Small intestine (tissue), 7 donors: ENCODE data around the gene PPP4R3B. TPM values are rescaled to one million over a fixed set of nuclear protein-coding genes. Genes with fewer than 3 reads are reported as not detected.
"Not testable (repeated sequence)": the region's sequence is repeated elsewhere in the genome, so short reads cannot be mapped to it uniquely, and the experiment has no call there.

Experiments
- DNase-seq, 2 donors: peaks; one replicate each; pipeline versions ENCODE4 v3.0.0 to v3.0.0-alpha.2; 2013
- FAIRE-seq: peaks from 2 replicates; lab custom pipeline; 2012; peaks lifted over from hg19 to GRCh38; lab: Jason Lieb, UNC
- H3K27ac ChIP-seq, 3 donors: one replicate each; pipeline ENCODE4 v1.5.1; 2013; ENCODE audit warnings: low read length in 2 of 3, mild to moderate bottlenecking in 2 of 3, control low read depth in 1 of 3, inconsistent platforms in 1 of 3, low read depth in 1 of 3, moderate library complexity in 1 of 3
- H3K27me3 ChIP-seq, 3 donors: one replicate each; pipeline ENCODE4 v1.6.1; 2013; ENCODE audit warnings: low read length in 3 of 3, inconsistent platforms in 1 of 3; ENCODE audit not compliant: control insufficient read depth in 3 of 3, insufficient read depth in 3 of 3
- H3K36me3 ChIP-seq, 3 donors: one replicate each; pipeline ENCODE4 v1.6.1; 2013; ENCODE audit warnings: low read length in 3 of 3, inconsistent platforms in 1 of 3, low read depth in 1 of 3, mild to moderate bottlenecking in 1 of 3, moderate library complexity in 1 of 3; ENCODE audit not compliant: control insufficient read depth in 3 of 3, insufficient read depth in 2 of 3
- H3K4me1 ChIP-seq, 3 donors: one replicate each; pipeline ENCODE4 v1.6.1; 2013; ENCODE audit warnings: low read length in 2 of 3, inconsistent platforms in 1 of 3, low read depth in 1 of 3, mild to moderate bottlenecking in 1 of 3, moderate library complexity in 1 of 3; ENCODE audit not compliant: control insufficient read depth in 3 of 3, insufficient read depth in 2 of 3
- H3K4me3 ChIP-seq, 3 donors: one replicate each; pipeline ENCODE4 v1.5.1; 2013; ENCODE audit warnings: low read length in 3 of 3, control low read depth in 1 of 3, inconsistent platforms in 1 of 3, low read depth in 1 of 3, mild to moderate bottlenecking in 1 of 3, moderate library complexity in 1 of 3
- H3K9me3 ChIP-seq, 2 donors: one replicate each; pipeline ENCODE4 v1.6.1; 2013; ENCODE audit warnings: low read depth in 1 of 2, low read length in 1 of 2; ENCODE audit not compliant: control insufficient read depth in 2 of 2, insufficient read depth in 1 of 2
- whole genome bisulfite sequencing, 3 donors: extraction: QIAGEN DNeasy Blood & Tissue Kit; methylation state at CpG; one replicate each; pipeline ENCODE4 v1.1.7; 2013; 5-methylcytosine and 5-hydroxymethylcytosine counted together
- polyA plus RNA-seq, 4 donors: library from polyadenylated mRNA; stranded (reverse) in 3 of 4; unstranded in 1 of 4; fragments of 200-250 nt in 3 of 4; fragments of 120-200 nt in 1 of 4; gene quantifications; one replicate each; pipeline versions ENCODE4 v1.2.1 to v1.2.3, GENCODE V29; 2013
- donor health status: healthy with polysubstance abuse.
- donor health status: control.
- donor health status: control.
- donor health status: Bipolar disorder and iron deficiency.
- donor health status: healthy.

The PPP4R3B gene
- polyA plus RNA-seq, 4 donors = 28.6 to 83.8 (median 37.3) TPM

DNA sequence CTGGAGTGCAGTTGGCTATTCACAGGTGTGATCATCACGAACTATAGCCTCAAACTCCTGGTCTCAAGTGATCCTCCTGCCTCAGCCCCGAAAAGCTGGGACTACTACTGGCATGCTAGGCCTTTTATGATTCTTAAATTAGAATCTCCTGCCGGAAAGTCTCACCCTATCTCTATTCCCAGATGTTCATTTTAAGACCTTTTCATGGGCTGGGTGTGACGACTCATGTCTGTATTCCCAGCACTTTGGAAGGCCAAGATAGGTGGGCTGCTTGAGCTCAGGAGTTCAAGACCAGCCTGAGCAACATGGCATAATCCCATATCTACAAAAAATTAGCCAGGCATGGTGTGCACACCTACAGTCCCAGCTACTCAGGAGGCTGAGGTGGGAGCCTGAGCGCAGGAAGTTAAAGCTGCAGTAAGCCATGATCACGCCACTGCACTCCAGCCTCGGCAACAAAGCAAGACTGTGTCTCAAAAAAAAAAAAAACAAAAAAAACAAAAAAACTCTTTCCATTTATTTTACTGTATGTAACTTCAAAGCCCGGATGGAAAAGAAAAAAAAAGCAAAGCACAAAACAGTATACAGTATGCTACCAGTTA, 8.1 kb downstream of the PPP4R3B start:
- FAIRE-seq (no peak), DNase-seq (no peak)
- 21 to 62% (median 43%) methylated on average over 8 of the region's 8 CpGs for WGBS, 3 donors
- H3K27me3 ChIP-seq = no peaks in the 10 kb centered on the region
- H3K4me3 ChIP-seq = no peak overlapping the region
- H3K27ac ChIP-seq = peak overlapping the region in 1 of 3 donors; percentile 80
- H3K4me1 ChIP-seq = peaks cover 3 to 23% (median 5%) of the 10 kb centered on the region in 3 donors
- H3K36me3 ChIP-seq = peaks cover 4 to 35% (median 8%) of the 10 kb centered on the region in 3 donors
- no peaks in the 10 kb centered on the region for H3K9me3 ChIP-seq

DNA sequence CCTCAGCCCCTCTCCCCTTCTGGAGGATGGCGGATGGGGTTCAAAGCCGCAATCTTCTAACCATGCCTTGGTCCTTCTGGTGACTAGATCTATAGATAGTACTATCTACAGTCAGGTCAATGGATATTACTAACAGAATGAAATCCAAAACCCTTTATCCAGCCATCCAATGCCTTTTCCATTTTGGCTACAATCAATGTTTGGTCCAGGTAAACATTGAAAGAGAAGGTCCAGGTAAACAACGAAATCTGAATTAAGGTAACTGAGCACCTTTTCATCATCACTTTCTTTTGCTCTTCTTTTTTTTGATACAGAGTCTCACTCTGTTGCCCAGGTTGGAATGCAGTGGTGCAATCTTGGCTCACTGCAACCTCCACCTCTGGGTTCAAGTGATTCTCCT, 9.7 kb downstream of the PPP4R3B start:
- Histone ChIP-seq H3K4me3 (no peak overlapping the region), H3K27me3 (no peaks in the 10 kb centered on the region), H3K9me3 (no peaks in the 10 kb centered on the region), H3K36me3 (peaks cover 2 to 36% (median 7%) of the 10 kb centered on the region in 3 donors), H3K4me1 (peaks cover 3 to 23% (median 5%) of the 10 kb centered on the region in 3 donors), H3K27ac (peak overlapping the region in 1 of 3 donors; percentile 4)
- WGBS, 3 donors = 94 to 97% (median 95%) methylated on average over 3 of the region's 3 CpGs
- FAIRE-seq (no peak), DNase-seq (no peak)

DNA sequence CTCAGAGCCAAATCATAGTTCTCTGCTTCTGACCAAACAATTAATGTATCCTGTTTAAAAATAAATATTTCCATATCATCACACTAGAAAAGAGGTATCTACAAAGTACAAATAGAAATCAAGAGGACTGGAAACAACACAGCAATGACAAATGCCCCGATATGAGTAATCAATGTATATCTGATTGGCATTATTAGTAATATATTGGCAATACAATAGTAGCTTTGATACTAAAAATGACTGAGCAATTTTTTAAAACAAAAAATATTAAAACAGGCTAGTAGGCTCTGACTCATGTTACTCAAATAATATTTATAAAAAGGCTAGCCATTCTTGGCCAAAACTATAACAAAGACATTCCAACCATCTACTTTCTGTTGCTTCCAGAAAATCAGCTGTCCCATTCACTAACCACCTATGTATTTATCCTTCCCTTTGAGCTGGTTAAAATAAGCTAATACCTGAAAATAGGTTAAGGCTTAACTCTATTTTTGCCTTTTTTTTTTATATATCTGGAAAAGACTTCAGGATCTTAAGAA, 13.3 kb downstream of the PPP4R3B start:
- Histone ChIP-seq H3K4me1 (peaks cover 2 to 8% (median 3%) of the 10 kb centered on the region in 3 donors), H3K4me3 (no peak overlapping the region), H3K36me3 (peaks cover 0 to 27% (median 4%) of the 10 kb centered on the region in 3 donors), H3K9me3 (no peaks in the 10 kb centered on the region), H3K27me3 (no peaks in the 10 kb centered on the region), H3K27ac (no peak overlapping the region)
- no peak for DNase-seq
- FAIRE-seq = no peak
- WGBS, 3 donors = 47 to 77% (median 54%) methylated on average over 1 of the region's 1 CpG

DNA sequence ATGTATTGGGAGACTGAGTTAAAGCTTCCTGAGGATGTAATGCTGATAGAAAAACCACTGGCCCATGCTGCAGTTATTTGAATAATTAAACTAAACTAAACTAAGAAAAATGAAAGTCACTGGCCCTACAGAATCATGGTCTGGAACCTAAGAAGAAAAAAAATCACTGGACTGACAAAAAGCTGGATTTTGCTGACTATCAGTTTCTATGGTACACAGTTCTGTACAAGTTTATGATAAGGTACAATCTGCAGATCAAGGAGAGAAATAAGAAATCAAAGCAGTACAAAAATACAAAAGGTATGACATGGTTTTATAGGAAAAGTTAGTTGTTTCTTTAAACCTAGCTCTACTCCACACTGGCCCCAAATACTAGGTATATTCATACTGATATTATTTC, 15.6 kb downstream of the PPP4R3B start:
- Histone ChIP-seq H3K9me3 (no peaks in the 10 kb centered on the region), H3K27ac (no peak overlapping the region), H3K4me3 (no peak overlapping the region), H3K27me3 (no peaks in the 10 kb centered on the region), H3K36me3 (peaks cover 4 to 39% (median 12%) of the 10 kb centered on the region in 3 donors), H3K4me1 (no peaks in the 10 kb centered on the region)
- no peak for FAIRE-seq
- DNase-seq = no peak

DNA sequence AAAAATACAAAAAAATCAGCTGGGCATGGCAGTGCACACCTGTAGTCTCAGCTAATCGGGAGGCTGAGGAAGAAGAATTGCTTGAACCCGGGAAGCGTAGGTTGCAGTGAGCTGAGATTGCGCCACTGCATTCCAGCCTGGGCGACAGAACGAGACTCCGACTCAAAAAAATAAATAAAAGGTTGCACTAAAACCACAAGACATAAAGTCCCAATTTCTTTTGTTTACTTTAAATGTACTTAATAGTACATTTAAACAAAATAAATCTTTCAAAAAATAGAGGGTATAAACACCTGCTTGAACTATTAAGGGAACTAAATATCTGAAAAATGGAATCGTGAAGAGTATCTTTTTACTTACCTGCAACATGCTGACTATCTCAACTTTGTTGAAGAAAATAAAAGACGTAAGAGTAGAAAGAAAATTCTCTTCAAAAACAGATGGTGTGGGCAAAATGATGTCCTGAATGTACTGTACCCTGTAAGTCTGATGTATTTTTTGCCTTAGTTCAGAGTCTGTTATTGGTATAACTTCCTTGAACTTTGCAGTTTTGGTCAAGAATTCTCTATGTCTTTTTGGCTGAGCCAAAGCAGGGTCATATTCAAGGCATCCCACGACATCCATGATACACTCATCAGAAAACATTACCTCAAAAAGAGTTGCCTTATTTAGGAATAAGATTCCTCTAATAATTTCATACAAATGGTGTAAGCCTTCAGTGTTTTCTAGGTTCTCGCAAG, 19.2 kb downstream of the PPP4R3B start:
- H3K36me3 ChIP-seq = peaks cover 4 to 34% (median 13%) of the 10 kb centered on the region in 3 donors
- FAIRE-seq (no peak), DNase-seq (no peak)
- no peaks in the 10 kb centered on the region for H3K4me1 ChIP-seq
- no peak overlapping the region for H3K4me3 ChIP-seq
- no peaks in the 10 kb centered on the region for H3K9me3 ChIP-seq
- 89 to 94% (median 90%) methylated on average over 11 of the region's 11 CpGs for WGBS, 3 donors
- no peaks in the 10 kb centered on the region for H3K27me3 ChIP-seq
- H3K27ac ChIP-seq = no peak overlapping the region

DNA sequence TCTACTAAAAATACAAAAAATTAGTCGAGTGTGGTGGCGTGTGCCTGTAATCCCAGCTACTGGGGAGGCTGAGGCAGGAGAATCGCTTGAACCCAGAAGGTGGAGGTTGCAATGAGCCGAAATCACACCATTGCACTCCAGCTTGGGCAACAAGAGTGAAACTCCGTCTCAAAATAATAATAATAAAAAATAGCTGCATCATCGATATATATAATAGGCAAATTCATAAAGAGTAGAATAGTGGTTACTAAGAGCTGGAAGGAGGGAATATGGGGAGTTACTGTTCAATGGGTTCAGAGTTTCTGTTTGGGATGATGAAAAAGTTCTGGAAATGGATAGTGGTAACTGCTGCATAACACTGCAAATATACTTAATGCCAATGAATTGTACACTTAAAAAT, 20.6 kb downstream of the PPP4R3B start:
- H3K4me1 ChIP-seq, H3K4me3 ChIP-seq, H3K27ac ChIP-seq, FAIRE-seq, DNase-seq, H3K27me3 ChIP-seq, H3K9me3 ChIP-seq: not testable (repeated sequence)
- 97% methylated on average over 6 of the region's 6 CpGs for WGBS, 3 donors
- peaks cover 0 to 26% (median 13%) of the 10 kb centered on the region in 3 donors for H3K36me3 ChIP-seq

DNA sequence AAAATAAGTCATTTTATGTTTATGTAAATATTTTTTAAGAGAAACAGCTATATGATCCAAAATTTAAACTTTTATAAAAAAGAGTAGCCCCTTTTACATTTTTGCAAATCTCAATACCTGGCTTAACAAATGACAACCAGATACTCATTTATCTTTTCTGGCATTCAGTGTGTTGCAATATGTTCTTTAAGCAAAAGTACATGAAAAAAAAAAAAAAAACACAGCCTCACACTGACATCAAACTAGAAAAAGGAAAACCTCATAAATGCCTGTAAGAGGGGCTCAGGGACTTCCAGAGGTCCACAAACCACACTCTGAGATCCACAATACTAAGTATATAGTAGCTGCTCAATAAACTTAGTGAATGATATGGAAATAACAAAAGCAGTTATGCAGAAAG, 21.9 kb downstream of the PPP4R3B start:
- FAIRE-seq (no peak), DNase-seq (no peak)
- Histone ChIP-seq H3K27me3 (no peaks in the 10 kb centered on the region), H3K4me1 (no peaks in the 10 kb centered on the region), H3K27ac (no peak overlapping the region), H3K36me3 (peaks cover 0 to 26% (median 13%) of the 10 kb centered on the region in 3 donors), H3K9me3 (no peaks in the 10 kb centered on the region), H3K4me3 (no peak overlapping the region)

DNA sequence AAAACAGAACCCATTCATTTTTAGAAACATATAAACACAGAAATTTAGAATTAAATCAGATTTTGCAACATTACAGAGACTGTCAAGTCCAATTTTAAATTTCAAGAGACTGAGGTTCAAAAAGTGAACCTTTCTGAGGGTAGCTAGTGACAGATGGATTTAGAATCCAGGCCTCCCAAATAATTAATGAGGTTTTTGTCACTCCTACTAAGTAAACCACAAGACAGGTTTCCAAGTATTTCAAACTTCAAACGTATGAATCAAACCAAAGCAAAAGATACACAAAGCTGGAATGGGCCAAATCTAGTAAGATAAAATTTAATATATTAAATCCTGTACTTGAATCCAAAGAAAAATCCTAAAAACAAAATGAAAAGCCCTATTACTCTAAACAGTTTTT, 25.3 kb downstream of the PPP4R3B start:
- no peaks in the 10 kb centered on the region for H3K9me3 ChIP-seq
- H3K36me3 ChIP-seq = peaks cover 0 to 22% (median 3%) of the 10 kb centered on the region in 3 donors
- no peaks in the 10 kb centered on the region for H3K4me1 ChIP-seq
- DNase-seq (no peak), FAIRE-seq (no peak)
- WGBS, 3 donors = 32 to 68% (median 42%) methylated on average over 1 of the region's 1 CpG
- H3K27ac ChIP-seq = no peak overlapping the region
- no peaks in the 10 kb centered on the region for H3K27me3 ChIP-seq
- H3K4me3 ChIP-seq = no peak overlapping the region
